Activated CD4-positive, alpha-beta T cell treated with anti-CD3 and anti-CD28 coated beads, Interleukin-2, amount 50 U/mL, for 1 hour (primary cell): ENCODE data around the gene SYNJ2BP.
A peak's percentile ranks its signal among the peaks of the same experiment; 100 is the strongest.
"Not testable (repeated sequence)": the region's sequence is repeated elsewhere in the genome, so short reads cannot be mapped to it uniquely, and the experiment has no call there.

Source experiments
- DNase-seq: peaks from one replicate; pipeline ENCODE4 v3.0.0-alpha.2; 2020

SYNJ2BP gene, protein sequence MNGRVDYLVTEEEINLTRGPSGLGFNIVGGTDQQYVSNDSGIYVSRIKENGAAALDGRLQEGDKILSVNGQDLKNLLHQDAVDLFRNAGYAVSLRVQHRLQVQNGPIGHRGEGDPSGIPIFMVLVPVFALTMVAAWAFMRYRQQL

DNA sequence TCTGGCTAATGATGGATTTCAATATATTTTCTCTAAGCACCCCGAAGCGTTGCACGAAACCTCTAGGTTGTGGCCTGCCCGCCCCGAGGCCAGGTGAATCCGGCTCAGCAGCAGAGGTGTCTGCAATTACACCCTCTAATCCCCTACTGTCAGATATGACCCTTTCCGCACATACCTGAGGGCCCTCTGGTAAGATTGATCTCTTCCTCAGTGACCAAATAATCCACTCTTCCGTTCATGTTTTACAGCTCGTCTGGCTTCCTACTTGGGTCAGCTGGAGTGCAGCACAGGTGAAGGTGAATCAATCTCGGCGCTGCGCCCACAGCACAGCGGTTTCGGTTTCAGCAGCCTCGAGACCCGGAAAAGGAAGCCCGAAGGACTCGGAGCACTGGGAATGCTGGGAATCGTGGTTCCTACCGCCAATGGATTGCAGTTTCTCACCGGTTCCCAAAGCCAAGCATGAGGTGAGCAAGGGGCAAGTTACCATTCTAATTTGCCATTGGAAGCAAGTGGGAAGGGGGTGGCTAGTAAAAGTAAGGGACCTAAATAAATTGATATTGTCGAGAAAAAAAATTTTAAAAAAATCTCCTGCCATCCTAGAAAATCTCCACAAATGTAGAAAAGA lies at the start of gene SYNJ2BP:
SYNJ2BP (minus strand) TSS at position 366 of the 625 bp plus-strand sequence; CDS start at position 239, 127 bp downstream.
- DNase-seq, result peak; percentile 49

DNA sequence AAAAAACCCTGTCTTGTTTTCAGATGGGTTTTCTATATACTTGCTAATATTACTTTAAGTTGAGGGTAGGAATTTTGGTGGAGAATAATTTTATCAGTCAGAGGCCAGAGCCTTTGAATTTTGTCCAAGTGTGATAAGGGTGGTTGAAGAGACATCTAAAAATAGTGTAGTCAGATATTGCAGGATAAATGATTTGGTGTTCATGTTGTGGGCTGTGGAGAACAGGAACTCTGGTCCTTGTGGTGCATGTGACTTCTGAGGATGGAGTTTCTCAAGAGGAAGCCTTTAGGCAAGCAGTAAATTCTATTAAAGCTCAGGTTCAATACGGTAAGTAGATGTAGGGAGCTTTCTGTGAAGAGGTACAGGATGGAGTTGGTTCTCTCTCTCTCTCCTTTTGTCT lies 37.8 kb upstream of the SYNJ2BP start:
- DNase-seq, result no peak

DNA sequence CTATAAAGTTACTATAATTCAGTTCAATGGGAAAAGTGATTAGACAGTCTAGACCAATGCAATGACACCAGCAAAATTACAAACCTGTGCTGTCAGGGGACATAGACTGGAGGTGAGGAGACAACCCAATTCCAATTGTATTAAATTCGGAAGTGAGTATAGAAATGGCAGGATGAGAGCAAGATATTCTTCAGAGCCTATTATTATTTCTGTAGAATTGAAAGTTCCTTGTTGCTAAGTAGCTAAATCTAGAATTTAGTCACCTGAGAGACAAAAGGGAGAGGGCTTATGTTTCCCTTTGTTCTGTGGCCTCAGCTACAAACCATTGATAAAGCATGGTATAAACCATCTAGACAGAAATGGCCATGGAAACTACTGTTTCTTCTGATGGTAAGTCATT lies 35.0 kb upstream of the SYNJ2BP start, which contains the start of gene ADAM21:
ADAM21 (plus strand) TSS at position 301 of the 400 bp plus-strand sequence. CDS start 5,326 bp downstream, outside the sequence.
- no peak for DNase-seq

DNA sequence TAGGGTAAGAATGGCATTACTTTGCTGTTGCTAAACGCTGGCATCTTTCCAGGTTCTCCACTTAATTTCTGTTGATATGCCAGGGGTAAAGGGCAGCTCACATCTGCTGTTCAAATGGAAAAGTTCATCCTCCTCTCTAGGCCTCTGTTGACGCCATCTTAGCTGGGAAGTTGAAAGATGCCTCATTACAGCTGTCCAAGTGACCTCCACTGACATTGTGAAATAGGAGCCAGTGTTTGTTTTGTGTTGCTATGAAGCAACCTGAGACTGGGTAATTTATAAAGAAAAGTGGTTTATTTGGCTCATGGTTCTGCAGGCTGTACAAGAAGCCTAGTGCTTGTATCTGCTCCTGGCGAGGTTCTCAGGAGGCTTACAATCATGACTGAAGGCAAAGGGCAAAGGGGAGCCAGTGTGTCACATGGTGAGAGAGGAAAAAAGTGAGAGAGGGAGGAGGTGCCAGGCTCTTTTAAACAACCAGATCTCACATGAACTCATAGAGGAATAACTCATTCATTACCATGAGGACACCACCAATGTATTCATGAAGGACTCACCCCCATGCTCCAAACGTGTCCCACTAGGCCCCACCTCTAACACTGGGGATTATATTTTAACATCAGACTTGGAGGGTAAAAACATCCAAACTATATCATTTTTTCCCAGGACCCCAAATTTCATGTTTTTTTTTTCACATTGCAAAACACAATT lies 31.9 kb upstream of the SYNJ2BP start:
- DNase-seq, result no peak

DNA sequence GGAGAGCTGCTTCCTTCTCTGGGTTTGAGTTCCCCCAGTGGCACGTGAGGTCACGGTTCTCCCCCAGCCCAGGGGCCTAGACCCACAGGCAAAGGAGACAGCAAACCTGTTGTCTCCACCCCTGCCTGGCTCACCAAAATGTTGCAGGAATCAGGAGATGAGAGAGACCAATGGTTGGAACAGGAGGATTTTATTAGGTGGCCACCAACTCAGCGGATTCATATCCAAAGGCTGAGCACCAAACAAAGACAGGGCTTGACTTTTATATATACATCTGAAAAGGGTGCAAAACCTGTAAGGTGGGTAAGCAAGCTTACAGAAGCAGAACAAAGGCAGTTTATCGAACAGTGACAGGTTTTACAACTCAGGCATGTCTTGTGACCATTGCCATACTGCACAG lies 25.9 kb upstream of the SYNJ2BP start:
- no peak for DNase-seq

DNA sequence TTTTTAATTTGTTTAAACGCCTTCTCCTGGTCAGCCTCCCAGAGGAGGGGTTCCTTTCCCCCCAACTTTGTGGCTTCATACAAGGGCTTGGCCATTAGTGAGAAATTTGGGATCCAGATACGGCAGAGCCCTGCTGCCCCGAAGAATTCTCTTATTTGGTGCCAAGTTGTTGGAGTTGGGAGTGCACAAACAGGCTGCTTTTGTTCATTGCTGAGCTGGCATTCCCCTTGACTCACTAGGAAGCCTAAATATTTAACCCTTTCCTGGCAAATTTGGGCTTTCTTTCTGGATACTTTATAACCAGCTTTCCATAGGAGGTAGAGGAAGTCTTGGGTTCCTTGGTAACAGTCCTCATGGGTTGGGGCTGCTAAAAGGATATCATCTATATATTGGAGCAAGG lies 24.8 kb upstream of the SYNJ2BP start:
- no peak for DNase-seq

DNA sequence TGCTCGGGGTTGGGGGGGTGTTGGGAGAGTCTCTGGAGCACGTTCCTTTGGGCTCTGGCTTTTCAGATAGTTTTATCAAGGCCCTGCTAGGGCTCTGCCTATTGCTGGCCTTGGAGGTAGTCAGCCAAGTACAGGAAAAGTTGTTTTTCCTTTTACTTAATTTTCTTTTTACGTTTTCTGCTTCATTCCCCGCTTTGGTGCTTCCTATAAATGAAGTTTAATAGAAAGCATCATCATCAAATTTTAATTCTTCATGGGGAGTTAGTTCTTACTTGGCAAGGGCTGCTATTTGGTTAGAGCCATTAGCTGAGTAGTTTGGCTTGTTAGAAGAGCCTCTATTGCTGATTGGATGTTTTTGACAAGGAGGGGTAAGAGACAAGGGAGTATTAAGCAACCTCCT lies 20.0 kb upstream of the SYNJ2BP start:
- no peak for DNase-seq

DNA sequence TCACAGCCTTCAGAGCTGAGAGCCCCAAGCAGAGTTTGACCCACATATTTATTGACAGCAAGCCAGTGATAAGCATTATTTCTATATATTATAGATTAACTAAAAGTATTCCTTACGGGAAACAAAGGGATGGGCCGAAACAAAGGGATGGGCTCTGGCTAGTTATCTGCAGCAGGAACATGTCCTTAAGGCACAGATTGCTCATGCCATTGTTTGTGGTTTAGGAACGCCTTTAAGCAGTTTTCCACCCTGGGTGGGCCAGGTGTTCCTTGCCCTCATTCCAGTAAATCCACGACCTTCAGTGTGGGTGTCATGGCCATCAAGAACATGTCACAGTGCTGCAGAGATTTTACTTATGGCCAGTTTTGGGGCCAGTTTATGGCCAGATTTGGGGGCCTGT lies 9.7 kb upstream of the SYNJ2BP start:
- DNase-seq, result not testable (repeated sequence)

DNA sequence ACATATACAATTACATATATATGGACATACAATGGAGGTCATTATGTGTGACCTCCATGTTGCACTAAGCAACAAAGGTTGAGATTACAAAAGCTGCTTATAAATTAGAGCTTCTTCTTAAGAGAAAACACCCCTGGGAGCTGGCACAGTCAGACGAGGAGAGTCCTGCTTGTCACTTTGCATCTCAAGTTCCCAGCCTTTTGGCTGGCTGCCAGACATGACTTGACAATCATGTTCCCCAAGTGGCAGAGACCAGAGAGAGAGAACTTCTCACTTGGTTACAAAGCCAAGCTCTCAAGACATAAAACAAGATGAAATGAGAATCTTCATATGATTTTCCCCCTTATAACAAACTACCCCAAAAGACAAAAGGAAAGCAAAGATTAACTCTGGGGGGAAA lies 8.5 kb upstream of the SYNJ2BP start:
- DNase-seq, result no peak

DNA sequence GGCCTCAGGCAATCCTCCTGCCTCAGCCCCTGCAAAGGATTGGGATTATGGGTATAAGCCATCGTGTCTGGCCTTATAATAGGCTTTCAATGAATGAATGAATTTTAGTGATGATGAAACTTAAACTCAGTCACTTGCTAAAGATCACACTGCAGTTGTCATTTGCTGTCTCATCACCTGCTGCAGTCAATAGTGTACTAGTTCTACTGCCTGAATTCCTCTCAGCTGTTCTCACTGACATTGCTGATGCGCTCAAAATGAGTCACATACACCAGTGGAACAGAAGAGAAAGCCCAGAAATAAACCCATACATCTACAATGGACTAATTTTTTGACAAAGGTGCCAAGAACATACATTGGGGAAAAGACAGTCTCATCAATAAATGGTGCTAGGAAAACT lies 5.6 kb upstream of the SYNJ2BP start:
- no peak for DNase-seq

DNA sequence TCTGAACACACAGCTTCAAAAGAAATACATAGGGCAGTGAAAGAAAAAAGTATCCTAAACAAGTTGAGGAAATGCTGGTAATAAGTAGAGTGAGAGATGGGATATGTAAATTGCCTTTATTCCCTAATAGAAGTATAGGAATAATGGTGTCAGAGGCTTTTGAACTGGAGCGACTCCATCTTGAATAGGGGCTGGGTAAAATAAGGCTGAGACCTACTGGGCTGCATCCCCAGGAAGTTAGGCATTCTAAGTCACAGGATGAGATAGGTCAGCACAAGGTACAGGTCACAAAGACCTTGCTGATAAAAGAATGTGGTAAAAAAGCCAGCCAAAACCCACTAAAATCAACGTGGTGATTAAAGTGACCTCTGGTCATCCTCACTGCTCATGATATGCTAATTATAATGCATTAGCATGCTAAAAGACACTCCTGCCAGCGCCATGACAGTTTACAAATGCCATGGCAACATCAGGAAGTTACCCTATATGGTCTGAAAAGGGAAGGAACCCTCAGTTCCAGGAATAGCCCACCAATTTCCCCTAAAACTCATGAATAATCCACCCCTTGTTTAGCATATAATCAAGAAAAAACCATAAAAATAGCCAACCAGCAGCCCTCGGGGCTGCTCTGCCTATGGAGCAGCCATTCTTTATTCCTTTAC lies 2.5 kb upstream of the SYNJ2BP start:
- DNase-seq, result not testable (repeated sequence)

DNA sequence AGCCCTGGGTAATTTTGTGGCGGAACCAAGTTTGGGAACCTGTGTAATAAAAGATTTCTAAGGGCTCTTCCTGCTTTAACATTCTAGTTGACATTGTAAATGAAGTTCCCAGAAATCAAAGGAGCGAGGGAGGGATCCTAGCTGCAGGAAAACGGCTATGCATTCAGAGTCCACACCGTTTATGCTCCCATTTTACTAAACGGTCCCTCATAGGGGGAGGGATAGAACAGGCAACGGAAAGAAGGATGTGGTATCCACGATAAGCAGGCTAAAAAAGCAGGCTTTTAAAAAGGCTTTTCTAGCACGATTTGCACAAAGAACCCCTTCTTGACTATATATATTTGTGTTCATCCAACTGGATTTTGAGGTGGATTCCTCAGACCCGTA lies 559 bp downstream of the SYNJ2BP start:
- no peak for DNase-seq

DNA sequence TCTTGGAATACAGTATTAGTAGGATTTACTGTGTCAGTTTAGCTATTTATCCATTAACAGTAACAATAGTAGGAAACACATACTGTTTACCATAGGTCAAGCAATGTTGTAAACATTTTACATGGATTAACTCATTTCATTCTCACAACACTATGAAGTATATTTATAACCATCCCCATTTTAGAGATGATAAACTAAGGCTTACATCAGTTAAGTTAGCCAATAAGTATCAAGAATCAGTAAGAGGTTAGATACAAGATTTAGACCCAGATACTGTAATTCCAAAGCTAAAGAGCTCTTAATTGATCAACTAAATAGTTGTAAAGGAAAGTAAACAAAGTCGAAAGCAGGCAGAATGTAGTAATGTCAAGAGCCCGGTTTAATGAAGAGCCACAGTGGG lies 1.1 kb downstream of the SYNJ2BP start:
- no peak for DNase-seq

DNA sequence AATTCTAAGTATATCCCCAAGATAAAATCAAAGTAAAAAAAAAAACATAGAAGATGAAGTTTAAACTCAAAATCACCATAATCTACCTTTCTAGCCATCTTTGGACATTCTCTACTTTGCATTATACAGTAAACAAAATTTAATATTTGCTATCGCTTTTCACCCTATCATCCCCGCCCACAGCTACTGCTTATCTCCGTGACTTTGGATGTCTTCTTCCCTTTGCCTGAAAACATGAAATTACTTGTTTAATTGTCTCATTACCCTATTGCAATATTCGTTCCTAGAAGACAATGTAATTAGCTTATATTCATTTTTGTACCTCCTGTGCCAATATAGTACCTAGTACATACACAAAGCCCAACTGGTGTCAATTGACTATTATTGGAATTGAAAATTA lies 9.3 kb downstream of the SYNJ2BP start:
- no peak for DNase-seq

DNA sequence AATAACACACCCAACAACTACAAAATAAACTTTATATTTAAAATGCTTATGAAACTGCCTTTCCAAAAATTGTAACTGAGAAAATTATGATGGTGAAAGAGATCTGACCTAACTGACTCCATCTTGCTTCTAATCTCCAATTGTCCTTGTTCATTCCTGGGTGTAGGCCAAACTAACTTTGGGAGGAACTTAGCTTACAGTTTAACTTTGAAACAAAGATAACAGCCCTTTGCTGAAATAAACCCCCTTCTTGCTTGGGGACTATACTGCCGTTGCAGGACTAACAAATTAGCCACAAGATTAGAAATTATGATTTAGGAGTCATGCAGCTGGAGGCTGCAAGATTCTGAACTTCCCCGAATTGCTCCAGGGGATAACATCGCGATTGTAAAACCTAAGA lies 10.7 kb downstream of the SYNJ2BP start:
- DNase-seq, result not testable (repeated sequence)

DNA sequence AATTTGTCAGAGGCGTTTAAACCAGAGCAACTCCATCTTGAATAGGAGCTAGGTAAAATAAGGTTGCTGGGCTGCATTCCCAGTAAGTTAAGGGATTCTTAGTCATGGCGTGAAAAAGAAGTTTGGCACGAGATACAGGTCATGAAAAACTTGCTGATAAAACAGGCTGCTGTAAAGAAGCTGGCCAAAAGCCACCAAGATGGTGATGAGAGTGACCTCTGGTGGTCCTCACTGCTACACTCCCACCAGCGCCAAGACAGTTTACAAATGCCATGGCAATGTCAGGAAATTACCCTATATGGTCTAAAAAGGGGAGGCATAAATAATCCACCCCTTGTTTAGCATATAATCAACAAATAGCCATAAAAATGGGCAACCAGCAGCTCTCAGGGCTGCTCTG lies 13.6 kb downstream of the SYNJ2BP start:
- DNase-seq, result not testable (repeated sequence)

DNA sequence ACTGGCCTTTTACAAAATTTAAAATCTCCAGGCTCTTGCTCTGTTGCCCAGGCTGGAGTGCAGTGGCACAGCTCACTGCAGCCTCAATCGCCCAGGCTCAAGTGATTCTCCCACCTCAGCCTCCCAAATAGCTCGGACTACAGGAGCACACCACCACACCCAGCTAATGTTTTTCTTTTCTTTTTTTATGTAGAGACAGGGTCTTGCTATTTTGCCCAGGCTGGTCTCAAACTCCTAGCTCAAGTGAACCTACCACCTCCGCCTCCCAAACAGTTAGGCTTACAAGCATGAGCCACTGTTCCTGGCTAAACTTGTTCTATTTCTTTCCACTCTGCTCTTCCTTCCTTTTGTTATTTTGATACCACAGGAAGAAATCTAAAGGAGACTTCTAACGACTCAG lies 15.2 kb downstream of the SYNJ2BP start:
- no peak for DNase-seq

DNA sequence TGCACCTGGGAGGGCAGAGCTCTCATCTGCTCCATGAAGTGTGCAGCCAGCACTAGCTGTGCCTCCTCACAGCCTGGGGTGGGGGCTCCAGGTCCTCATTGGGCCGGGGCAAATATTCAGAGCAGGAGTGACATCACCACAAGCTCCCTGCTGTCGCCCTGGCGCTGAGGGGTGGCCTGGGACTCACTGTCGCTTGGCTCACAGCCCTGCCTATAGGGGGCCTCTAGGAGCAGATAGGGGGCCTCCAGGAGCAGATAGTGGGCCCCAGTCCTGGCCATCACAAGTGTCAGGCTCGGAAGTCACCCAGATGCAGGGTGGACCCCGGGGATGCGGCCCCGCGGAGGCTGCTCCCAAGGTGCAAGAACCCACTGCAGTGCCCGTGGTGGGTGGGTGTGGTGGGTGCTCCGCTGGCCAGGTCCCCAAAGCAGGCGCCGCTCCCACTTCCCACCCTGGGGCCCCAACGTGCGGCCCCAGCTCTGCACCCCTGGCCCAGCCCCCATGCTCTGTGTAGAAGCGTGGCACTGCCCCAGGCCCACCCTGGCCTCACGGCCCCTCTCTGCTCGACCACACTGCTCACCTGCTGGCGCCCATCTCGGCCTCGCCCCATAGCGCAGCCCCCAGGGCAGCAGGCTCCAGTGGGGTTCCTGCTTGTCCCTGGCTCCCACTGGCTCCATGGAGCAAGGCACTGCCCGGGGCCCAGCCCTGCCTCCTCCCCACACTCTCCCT lies 18.0 kb downstream of the SYNJ2BP start:
- no peak for DNase-seq

DNA sequence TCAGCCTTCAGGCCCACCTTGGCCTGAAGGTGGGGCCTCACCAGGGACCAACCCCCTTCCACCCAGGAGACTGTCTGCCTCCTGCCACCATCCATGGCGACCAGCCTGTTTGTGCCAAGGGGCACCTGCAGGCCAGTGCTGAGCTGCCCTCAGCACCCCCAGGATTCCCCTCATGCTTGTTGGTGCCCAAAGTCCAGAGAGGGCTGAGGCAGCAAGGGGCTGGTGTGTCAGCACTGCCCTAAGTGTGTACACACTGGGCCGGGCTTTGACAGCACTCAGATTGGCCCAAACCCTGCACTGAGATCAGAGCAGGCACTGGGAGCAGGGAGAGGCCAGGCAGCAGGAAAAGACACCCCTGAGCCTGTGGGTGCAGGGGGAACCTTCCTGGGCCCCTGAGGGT lies 18.6 kb downstream of the SYNJ2BP start:
- DNase-seq, result no peak

DNA sequence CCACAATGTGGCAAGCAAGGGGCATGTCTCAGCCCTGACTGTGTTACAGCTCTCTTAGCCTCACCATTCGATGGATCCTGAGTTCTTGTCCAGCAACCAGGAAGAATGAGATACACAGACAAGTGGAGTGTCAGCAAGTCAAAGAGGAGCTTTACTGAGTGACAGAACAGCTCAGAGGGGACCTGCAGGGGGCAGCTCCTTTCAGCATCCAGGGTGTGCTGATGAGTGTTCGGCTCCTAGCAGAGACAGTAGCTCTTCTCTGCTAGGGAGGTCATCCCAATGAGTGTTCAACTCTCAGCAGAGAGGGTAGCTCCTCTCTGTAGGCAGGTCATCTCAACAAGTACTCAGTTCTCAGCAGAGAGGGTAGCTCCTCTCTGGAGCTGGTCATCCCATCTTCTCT lies 19.1 kb downstream of the SYNJ2BP start:
- DNase-seq, result no peak

DNA sequence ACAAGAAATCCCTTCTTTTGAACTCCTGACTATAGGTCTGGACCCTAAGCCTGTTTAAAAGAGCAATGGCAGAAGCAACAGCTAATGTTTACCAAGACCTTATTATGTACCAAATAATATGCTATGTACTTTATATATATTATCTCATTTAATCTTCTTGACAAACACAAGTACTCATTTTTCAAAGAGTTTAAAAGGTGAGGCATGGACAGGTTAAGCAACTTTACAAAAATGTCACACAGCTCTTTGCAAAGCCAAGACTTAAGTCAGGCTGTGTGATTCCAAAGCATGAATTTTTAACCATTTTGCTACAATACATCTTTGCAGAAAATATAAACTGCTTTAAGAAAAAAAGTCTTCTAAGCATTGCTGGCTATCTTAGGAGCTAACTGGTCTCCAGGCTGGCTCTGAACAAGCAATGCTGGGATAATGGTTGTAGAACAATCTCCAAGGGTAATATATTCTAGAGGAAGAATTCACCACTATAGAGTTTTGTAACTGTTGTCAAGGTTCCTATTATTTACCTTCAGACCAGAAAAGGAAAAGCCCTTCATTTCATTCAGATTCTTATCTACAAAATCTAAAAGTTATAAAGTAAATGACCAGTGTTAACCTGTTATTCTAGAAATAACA lies 22.1 kb downstream of the SYNJ2BP start:
- no peak for DNase-seq

DNA sequence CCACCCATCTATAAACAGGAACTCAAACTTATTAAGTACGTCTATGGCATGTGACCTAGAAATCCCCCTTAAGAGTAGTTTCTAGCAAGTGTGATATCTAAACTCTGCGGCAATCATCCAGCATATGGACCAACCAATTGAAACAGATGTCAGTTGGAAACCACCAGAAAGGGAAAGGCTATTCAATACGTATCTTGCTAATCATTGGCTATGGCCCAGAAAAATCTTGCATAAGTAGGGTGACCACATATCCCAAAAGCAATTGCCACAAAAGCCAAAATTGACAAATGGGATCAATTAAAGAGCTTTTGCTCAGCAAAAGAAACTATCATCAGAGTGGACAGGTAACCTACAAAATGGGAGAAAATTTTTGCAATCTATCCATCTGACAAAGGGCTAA lies 24.2 kb downstream of the SYNJ2BP start:
- DNase-seq, result no peak
